LNCaP clone FGC (cell line): ENCODE results near the gene NAALADL2.
A peak's percentile ranks its signal among the peaks of the same experiment; 100 is the strongest.
"Not testable (repeated sequence)": the region's sequence is repeated elsewhere in the genome, so short reads cannot be mapped to it uniquely, and the experiment has no call there.

Source experiments
- DNase-seq: peaks from one replicate; pipeline ENCODE4 v3.0.0-alpha.2; 2011; ENCODE audit warnings: low read depth
- H3K4me3 ChIP-seq: 2 replicates; pipeline ENCODE4 v1.5.1; 2011; ENCODE audit warnings: mild to moderate bottlenecking, low read depth, low read length, control low read depth
- CTCF ChIP-seq: IDR thresholded peaks from 2 replicates; pipeline ENCODE4 v1.5.1; 2012; ENCODE audit warnings: mild to moderate bottlenecking; ENCODE audit not compliant: control insufficient read depth, insufficient read depth; ENCODE audit errors: extremely low read depth

Gene NAALADL2

GRCh38 chr3:175270198-175270837 is 411.2 kb downstream of the NAALADL2 start:
- peak; percentile 57 for DNase-seq
- TF ChIP-seq CTCF, result no peak
- H3K4me3 ChIP-seq, result no peak overlapping the region

GRCh38 chr3:175270866-175271265 is 411.7 kb downstream of the NAALADL2 start:
- TF ChIP-seq CTCF, result no peak
- no peak for DNase-seq

GRCh38 chr3:175271465-175271864 is 412.3 kb downstream of the NAALADL2 start:
- H3K4me3 ChIP-seq, result not testable (repeated sequence)

More at GRCh38 chr3:175270866-175271265, 411.7 kb downstream of the NAALADL2 start:
- no peak overlapping the region for H3K4me3 ChIP-seq

GRCh38 chr3:175272392-175272791 is 413.3 kb downstream of the NAALADL2 start:
- TF ChIP-seq CTCF, result no peak
- no peak overlapping the region for H3K4me3 ChIP-seq
- no peak for DNase-seq

More at GRCh38 chr3:175271465-175271864, 412.3 kb downstream of the NAALADL2 start:
- not testable (repeated sequence) for DNase-seq

- H3K4me3 ChIP-seq, result no peak overlapping the region
- no peak for DNase-seq
- no peak for TF ChIP-seq CTCF
Measured at GRCh38 chr3:175273573-175273972, 414.4 kb downstream of the NAALADL2 start.

- no peak for TF ChIP-seq CTCF
- no peak overlapping the region for H3K4me3 ChIP-seq
- DNase-seq, result no peak
Measured at GRCh38 chr3:175274056-175274455, 414.9 kb downstream of the NAALADL2 start.

- no peak overlapping the region for H3K4me3 ChIP-seq
- no peak for DNase-seq
- TF ChIP-seq CTCF, result no peak
Measured at GRCh38 chr3:175274474-175275218, 415.5 kb downstream of the NAALADL2 start.
